SK-N-SH treated with all-trans-retinoic acid at 6 μM for 48 hours (cell line): ENCODE measurements around the gene FAHD1.

Experiments
- CSDC2 ChIP-seq: fragments of 250-450 bp; sonication (Bioruptor Pico); IDR thresholded peaks from 2 replicates; pipeline ENCODE4 v1.5.0; 2020; ENCODE audit warnings: mild to moderate bottlenecking, moderate library complexity
- PATZ1 ChIP-seq: fragments of 250-450 bp; sonication (Bioruptor Pico); IDR thresholded peaks from 2 replicates; pipeline ENCODE4 v1.8.0; 2020; ENCODE audit warnings: mild to moderate bottlenecking, moderate library complexity, borderline replicate concordance
- RARB ChIP-seq: fragments of 250-450 bp; sonication (Bioruptor Pico); IDR thresholded peaks from 2 replicates; pipeline ENCODE4 v1.8.0; 2021; ENCODE audit warnings: mild to moderate bottlenecking, moderate library complexity

GRCh38 chr16:1826691-1827573, at the start of gene FAHD1, which contains the start of gene HAGH:
- TF ChIP-seq RARB (CRISPR knock-in tag) (no peak), CSDC2 (CRISPR knock-in tag) (no peak), PATZ1 (CRISPR knock-in tag) (no peak)
